HG03432 (cell line): ENCODE results near the gene NMRK2.
"Not testable (repeated sequence)": the region's sequence is repeated elsewhere in the genome, so short reads cannot be mapped to it uniquely, and the experiment has no call there.

Experiments used
- ATAC-seq: cut with Tn5 transposase; IDR thresholded peaks from one replicate; pipeline ENCODE4 v1.9.1; 2021; ENCODE audit warnings: mild to moderate bottlenecking, moderate library complexity; ENCODE audit not compliant: unreplicated experiment

The NMRK2 gene

DNA sequence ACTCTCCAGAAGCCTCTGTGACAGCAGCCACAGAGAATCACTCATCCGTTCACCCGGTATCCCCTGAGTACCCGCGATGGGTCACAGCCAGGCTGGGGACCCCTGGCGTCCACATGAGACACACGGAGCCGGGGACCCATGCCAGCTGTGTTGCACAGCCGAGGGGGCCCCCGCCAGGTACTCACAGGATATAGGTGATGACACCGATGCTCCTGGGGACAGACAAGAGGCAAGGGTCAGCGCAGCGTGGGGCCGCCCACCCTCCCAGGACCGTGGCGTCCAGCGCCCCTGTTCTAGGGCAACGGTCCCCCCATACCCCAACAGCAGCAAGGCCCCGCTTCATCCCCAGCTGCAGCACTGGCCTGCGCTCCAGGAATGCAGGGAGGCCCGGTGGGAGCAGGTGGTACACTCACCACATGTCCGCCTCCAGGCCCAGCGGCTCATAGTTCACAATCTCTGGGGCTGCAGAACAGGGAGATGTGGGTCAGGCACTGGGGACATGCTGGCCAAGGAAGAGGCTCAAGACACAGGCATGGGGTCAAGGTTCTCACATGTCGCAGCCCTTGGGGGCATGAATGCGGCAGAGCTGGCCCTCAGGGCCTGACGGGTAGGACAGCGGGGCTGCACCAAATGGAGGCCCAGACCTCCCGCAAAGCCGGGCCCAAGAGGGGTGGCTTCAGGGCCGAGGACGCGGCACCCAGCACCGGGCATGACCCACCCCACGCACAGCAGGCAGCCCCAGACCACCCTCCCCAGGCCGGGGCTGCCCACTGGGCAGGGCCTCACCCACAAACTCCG lies 30.8 kb downstream of the NMRK2 start:
- ATAC-seq, result no peak

DNA sequence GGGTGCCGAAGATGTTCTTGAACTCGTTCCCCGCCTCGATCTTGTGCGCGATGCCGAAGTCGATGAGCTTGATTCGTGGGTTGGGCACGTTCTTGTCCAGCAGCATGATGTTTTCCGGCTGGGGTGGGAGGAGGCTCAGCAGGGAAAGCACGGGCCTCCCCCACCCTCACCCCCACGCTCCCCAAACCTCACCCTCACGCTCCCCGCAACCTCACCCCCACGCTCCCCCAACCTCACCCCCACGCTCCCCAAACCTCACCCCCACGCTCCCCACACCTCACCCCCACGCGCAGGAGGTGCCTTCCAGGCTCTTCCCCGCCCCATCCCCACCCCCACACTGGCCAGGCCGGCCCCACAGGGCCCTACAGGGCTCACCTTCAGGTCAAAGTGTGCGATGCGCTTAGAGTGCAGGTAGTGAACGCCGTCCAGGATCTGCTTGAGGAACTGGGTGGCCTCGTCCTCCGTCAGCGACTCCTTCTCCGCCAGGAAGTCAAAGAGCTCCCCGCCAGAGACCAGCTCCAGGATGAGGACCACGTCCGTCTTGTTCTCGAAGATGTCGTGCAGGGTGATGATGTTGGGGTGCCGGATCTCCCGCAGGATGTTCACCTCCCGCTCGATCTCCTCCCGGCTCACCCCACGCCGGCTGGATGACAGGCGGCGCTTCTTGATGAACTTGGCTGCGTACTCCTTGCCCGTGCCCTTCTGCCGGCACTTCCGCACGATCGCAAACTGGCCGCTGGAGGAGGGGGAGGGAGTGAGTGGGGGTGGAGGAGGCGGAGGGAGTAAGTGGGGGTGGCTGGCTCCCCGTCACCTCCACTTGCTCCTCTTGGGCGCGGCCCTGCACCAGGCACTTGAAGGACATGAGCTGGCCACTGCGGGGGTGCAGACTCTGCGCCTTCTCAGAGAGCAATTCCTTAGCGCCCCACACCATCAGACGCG lies 31.7 kb downstream of the NMRK2 start:
- no peak for ATAC-seq

DNA sequence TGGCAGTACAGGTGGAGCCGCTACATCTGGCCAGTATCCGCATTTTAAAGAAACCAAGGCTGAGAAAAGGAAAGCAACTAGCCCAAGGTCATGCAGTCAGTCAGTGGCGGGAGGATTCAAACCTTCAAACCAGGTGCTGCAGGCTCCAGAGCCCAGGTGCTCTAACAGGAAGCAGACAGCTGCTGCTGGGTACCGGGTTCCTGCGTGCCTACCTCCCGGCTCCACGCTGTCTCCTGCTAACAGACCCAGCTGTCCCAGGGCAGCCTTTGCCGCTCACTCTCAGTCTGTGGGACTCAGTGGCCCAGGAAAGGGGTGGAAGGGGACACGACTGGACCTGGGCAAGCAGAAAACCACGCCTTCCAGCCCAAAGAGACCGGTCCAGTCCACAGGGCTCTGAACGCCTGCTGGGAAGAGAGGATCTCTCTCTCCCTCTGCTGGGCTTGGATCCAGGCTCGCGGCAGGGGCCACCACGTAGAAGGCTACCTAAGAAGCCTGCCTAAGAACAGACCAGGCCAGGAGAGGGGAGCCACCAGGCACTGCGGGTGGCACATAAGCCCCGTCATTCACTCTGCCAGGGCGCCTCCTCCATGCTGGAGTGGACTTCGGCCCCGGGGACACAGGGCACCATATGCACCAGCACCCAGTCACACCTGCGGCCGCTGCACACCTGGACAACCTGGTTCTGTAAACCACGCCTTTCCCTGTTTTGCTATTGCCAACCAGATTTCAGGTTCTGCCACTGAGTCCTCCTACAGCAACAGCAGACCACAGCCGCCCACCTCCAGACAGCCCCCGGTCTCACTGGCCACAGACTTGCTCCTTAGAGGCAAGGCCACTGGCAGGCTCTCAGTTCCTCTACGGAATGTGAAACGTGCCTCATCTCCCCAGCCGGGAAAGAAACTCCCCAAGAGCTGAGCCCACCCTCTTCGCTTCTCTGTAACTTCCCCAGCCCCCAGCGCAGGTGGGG lies 33.5 kb downstream of the NMRK2 start:
- ATAC-seq, result no peak

DNA sequence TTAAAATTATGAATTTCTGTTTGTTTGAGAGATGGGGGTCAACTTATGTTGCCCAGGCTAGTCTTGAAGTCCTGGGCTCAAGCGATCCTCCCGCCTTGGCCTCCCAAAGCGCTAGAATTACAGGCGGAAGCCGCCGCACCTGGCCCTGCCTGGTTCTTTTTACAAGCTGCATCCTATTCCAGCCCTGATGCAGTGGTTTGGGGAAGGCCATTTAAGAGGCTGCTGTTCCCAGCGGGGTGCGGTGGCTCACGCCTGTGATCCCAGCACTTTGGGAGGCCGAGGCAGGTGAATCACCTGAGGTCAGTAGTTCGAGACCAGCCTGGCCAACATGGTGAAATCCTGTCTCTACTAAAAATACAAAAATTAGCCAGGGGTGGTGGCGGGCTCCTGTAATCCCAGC lies 35.1 kb downstream of the NMRK2 start:
- ATAC-seq, result not testable (repeated sequence)

DNA sequence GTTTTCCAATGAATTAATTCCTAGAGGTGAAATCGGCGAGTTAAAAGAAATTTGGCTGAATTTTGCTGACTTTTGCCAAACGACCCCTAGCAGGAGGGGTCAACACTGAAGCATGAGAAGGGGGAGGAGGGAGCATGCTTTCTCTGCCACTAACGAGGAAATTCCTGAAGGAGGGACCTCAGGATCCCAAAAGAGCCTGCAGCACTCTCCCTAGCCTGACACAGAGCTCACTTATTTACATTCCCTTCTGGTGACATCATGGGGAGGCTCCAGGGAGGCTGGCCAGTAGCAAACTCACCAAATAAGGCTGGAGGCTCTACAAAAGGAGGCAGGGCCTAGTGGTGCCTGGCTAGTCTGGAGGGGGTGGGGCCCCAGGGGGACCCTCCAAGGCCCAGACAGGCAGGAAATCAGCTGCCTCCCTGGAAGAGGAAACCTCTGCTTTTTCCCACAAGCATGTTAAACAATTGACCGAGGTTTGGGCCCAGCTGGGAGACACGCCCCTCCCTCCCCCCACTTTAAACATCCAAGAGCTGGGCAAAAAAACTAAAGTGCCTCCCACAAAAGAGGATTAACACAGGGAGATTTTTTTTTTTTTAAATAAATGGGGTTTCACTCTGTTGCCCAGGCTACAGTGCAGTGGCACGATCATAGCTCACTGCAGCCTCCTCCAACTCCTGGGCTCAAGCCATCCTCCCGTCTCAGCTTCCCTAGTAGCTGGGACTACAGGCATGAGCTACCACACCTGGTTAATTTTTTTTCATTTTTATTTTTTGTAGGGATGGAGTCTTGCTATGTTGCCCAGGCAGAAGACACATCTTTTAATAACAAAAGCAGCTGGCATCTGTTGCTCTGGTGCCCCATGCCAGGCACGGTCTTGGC lies 35.9 kb downstream of the NMRK2 start:
- ATAC-seq, result no peak

DNA sequence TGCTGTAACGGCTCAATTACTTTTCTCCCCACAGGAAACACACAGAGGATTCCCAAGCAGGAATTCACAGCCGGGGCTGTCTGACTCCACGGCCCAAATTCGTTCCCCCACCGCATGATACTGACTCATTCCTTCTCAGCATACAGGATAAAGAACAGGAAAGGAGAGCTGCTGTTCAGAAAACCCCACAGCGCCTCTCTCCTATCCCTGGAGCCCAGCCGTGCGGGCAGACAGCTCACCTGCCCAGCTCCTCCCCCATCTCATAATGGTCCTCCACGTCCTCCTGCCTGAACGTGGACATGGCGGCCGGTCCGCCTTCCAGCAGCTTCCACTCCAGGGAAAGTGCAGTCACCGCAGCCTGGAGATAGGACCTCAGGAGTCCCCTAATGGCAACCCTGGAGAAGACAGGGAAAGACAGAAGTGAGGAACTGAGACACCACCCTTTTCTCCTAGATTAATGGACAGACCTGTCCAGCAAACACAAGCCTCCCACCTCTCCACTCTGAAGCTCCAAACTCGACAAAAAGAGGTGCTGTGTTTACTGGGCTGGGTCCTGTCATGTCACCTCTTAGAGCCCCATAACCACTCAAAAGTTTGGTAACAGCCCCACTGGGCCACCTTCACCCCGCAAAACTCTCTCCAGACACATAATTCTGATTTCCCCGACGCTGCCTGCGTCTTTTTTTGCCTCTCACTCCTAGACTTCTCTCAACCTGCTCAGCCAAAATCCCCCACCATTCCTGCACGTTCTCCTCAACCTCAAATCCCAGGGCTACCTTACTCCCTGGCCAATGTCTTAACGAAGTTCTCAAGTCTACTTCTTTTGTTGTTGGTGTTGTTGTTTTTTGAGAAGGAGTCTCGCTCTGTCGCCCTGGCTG lies 36.8 kb downstream of the NMRK2 start:
- no peak for ATAC-seq

DNA sequence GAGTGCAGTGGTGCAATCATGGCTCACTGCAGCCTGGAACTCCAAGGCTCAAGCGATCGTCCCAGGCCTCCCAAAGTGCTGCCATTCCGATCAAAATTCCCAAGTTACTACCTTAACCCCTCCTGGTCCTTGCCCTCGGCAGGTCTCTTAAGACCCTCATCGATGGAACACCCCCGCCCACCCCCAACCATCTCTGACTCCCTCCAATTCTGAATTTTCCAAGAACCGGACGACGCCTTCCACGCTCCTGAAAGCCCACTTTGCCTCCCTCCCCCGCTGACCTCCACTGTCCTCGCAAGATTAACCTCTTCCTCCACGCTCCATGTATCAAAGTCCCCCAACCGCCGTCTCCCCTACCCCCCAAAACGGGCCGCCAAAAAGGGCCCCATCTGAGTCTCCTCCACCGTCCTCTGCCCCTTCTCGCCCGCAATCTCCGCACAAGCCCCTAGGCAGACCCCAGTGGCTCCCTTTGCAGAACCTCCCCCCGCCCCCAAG lies 37.5 kb downstream of the NMRK2 start:
- ATAC-seq, result no peak

DNA sequence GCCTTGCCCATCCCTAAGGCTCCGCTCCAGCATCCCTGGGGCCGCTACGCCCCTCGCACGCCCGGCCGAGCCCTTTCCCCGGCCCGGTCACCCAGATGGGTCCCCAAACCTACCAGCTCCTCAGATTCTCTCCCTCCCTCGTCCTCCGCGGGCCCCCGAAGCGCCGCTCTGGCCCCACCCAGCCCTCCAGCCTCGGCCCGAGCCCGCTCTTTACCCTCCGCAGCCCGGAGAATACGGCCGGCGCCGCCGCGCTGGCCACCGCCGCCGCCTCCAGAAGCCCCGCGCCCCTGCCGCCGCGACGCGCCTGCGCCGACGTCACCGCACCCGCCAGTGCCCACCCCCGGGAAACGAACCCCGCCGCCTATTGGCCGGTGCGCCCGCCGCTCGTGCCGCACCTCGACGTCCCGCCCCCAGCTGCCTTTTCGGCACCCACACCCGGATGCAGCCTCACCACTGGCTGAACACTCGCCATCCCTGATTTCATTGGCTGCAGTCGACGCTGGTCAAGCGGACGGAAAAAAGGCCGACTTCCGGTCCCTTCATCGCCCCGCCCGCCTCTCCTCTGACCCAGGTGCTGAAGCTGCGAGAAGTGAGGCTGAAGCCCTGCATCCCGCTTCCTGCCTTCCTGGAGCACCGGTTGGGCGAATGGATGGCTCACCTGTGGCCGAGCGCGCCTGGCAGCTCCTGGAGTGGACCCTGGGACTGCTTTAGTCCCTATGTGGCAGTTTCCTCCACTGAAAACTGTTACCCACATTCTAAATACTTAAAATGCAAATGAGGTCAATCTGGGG lies 38.1 kb downstream of the NMRK2 start, which contains the start of gene DAPK3:
Gene DAPK3 (minus strand): TSS at position 292 of the 791 bp plus-strand sequence. CDS start 1,364 bp downstream, outside the sequence.
- peak; percentile 94 for ATAC-seq

DNA sequence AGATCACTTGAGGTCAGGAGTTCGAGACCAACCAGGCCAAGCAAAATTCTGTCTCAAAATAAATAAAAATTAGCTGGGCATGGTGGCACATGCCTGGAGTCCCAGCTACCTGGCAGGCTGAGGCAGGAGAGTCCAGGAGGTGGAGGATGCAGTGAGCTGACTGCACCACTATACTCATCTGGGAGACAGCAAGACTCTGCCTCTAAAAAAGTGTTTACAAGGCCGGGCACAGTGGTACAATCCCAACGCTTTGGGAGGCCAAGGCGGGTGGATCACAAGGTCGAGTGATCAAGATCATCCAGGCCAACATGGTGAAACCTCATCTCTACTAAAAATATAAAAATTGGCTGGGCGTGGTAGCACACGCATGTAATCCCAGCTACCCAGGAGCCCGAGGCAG lies 42.3 kb downstream of the NMRK2 start:
- ATAC-seq, result no peak

DNA sequence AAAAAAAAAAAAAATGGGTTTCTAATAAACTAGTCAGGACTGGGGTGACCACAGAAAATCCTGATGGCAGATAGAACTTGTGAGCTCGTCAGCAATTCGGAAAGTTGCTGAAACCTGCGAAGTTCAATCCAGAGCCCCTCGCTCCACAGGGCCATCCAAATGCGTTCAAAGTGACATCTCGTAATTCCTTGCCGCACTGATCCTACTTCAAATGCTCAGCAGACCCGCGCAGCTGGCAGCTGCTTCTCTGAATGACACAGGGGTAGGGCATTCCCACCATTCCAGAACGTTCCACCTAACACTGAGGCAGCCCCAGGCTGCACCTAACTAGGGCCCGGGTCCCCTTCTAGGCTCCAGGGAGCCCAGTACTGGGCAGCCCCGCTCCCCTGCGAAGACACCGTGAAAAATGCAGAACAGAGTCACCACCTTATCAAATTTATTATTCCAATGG lies 42.8 kb downstream of the NMRK2 start:
- no peak for ATAC-seq

DNA sequence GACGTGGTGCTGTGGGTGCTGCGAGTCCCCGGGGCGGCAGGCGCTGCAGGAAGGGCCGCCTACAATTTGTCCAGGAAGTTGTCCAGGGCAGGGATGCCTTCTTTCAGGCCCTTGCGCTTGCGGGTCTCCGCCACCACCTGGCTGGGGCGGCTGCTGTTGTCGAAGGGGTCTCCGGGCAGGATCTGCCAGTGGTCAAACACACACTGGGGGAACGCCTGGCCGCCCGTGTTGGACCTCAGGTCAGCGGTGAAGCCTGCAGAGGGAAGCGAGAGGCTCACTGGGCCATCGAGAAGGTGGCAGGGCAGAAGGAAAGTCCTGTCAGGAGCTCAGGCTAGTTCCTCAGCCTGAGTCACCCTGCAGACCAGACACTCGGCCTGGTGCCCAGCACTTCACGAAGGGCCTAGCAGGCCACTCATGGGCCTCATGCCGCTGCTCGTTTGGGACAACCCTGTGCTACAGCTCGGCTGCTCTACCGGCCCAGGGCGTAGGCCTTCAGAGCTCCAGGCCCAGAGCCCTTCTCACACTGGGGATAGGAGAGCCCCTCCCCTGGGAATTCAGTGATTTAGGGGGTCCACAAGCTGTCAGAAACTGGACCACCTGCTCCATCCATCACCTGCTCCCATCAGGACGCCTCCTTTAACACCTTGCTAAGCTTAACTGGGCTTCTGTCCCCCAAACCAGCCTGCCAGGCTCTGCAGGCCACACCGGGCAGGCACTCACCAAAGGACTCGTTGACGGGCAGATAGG lies 43.8 kb downstream of the NMRK2 start:
- no peak for ATAC-seq

DNA sequence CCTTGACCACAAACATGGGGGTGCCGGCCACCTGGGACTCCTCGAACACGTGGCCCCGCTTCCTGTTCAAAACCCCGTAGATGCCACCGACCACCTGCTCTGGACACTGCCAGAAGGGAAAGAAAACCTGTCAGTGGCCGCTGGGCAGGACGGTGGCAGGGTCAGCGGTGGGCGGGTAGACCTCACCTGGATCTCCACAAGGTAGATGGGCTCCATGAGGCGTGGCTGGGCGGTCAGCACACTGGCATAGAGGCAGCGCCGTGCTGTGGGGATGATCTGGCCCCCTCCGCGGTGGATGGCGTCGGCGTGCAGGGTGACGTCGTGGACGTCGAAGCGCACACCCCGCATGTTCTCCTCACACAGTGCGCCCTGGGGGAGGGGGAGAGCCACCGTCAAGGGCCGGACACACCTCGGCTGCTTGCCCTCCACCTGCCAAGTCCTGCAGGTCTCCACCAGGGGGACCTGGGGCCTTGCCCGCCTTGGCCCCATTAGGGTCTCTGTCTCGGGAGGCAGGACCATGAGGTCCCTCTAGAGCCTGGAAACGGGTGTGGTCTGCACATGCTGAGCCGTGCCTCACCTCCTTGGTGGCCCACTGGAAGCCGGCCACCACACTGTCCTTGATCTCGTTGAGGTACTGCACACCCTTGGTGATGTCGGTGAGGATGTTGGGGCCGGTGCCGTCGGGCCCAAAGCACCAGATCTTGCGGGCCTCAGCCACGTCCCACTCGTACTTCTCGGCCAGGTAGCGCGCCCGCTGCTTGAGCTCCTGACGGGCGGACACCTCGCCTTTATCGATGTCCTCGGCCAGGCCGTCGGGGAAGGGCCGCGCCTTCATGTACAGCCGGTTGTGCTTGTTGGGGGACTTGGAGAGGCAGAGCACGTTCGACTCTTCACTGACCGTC lies 44.6 kb downstream of the NMRK2 start:
- no peak for ATAC-seq

DNA sequence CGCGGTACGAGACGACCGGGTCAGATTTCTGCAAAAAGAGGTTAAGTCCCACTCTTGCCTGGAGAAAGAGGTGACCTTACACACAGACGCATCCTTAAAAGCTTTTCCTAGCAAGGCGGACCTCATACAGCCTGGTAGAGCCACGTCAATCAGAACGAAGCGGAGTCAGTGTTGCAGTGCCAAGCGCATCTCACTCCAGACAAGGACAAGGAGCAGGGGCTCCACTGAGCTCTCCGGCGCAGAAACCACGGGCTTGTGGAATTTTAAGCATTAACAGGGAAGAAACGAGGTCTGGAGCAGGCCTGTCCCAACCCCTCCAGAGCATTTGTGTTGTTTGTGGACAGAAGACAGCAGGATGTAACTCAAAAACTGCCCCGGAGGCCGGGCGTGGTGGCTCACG lies 45.3 kb downstream of the NMRK2 start:
- no peak for ATAC-seq

DNA sequence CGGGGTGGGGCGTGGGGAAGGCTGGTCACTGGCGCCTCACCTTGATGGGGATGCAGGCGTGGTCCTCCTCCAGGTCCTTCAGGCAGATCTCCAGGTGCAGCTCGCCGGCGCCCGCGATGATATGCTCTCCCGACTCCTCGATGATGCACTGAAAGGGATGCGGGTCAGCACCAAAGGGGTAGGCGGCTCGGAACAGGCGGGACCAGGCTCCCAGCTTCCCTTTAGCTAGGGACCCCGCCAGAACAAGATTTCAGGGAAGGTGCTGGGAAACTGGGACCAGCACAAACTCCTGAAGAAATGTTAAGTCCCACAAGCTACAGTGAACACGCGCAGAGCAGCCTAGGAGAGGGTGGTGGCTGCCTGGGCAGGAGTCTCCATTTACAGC lies 46.4 kb downstream of the NMRK2 start:
- no peak for ATAC-seq

DNA sequence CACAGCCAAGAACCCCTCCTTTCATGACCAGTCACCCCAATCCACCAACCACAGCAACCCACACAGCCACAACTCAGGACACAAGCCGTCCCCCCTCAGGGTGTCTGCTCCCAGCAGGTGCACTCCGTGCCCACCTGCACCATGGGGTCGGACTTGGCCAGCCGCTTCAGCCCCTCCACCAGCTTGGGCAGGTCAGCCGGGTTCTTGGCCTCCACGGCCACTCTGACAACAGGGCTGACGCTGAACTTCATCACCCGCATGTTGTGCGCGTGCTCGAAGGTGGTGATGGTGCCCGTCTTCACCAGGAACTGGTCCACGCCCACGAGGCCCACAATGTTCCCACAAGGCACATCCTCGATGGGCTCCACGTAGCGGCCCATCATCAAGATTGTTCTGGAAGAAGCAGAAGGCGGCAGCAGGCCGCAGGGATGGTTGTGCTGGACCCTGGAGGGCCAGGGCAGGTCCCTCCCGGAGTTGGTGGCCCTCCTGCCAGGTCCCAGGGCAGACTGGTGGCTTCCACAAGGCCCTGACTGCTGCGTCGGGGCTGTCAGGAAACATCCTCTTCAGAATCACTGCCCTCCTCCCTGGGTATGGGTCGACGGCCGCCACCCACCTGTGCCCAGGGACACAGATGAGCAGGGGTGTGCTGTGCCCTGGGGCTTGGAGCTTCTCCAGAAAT lies 46.9 kb downstream of the NMRK2 start:
- ATAC-seq, result no peak
